ENCODE data around the gene RPGR.

The RPGR gene

DNA sequence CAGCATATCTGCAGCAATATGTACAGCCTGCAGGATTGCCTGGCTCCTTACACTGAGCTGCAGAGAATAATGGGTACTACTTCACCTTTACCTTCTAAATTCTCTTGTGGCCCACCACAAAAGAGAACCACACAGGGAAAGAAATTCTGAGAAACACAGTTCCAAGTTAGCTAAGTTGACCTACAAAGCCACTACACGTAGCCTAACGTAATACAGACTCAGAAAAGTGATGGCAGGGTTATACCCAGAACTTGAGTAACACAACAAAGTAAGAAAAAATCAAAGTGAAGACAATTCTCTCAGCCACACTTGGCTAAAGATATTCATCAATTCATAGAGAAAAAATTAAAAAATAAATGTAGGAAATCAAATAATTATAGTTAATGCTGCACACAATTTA, 80.3 kb downstream of the RPGR start:
- DNase-seq = no peak

DNA sequence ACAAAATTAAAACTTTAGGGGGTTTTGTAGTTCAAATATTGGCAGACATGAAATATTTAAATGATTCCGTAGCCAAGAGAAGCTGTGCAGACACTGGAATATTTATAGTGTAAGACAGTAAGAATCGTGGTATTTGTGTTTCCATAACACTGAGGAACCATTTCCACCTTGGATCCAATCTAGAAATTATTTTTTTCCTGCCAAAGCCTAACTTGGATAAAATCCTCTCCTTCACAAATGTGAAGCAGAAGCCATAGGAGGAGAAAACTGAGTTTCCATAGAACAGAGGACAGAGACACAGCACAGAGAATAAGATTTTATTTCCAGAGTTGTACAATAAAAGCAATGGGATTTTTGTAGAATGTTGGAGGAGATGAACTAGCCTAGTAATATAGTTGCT, 86.8 kb downstream of the RPGR start:
- DNase-seq = no peak

DNA sequence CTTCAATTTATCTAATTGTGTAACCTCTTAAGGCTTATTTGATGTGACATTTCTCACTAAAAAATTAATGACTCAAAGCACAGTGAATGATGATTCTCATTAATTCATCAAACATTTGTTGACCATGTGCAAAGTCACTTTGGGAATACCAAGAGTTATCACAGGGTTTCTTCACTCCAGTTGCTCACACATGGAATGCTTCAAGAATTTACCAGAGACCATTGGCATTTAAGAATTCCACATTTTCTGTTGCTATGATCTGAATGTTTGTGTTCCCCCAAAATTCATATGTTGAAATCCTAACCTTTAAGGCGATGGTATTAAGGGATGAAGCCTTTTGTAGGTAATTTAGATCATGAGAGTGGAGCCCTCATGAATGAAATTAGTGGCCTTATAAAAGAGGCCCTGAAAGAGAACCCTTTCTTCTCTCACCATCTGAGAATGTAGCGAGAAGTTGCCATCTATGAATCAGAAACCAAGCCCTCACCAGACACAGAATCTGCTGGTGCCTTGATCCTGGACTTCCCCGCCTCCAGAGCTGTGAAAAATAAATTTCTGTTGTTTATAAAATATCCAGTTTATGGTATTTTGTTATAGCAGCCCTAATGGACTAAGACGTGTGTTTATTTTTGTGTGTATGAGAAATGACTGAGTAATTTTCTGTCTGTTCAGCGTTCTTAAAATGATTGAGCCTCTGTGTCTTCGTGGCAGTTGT, 90.3 kb downstream of the RPGR start:
- DNase-seq = no peak

DNA sequence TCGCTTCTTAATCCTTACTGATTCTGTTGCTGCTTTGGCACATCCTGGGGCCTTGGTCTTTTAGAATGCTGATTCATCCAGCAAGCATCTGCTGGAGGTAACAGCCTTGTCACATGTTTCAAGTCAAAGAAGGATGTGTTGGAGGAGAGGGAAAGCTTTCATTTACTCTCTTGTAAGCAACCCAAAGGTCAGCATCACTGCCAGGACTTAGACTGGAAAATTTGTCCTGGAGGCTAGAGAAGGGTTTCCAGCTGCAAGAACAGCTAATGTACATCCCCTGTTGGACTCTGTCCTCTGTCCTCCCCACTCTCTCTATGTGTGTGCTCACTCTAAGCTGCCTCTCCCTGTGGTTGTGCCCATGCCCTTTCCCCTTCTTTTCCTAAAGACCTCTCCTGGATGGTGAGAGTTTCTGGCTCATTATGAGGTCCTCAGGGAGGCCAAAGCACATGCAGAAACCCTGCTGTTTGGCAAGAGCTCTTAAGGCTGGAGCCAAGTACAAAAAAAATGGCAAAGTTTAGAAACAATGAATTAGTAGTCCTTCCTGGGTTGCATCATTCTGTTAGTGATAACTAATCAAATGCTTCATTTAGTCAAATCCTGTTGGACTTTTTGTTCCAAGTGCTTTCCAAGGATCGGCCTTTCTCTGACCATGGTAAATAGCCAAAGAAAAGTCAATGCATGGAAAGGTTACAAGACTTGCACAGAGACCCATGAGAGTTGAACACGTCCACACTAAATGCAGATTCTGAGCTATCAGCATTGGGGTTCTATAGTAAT, 93.2 kb downstream of the RPGR start:
- DNase-seq = no peak

DNA sequence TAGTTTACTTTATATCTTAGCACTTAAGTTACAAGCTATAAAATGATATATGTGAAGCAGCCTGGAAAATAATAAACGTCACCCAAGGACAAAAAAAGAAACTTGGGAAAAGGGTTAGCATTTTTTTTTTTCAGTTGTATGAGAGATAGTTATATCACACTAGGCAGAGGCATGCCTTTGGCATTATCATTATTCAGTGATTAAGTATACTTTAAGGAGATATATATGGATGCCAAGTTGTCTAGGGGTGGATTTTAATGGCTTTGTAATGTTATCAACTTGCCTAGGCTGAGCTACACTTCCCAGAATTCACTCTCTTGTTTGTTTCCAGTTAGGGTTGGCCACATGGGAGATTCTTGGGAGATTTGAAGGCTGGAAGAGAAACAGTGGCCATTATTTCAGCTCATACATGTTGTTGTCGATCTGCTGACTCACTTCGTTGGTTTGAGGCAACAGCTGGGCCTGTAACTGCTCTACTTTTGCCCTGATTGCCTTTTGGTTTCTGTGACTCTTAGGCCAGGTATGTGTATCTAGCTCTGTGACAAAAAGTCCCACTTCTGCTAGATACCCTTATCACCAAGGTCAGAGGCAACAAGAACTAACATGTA, 95.1 kb downstream of the RPGR start:
- DNase-seq = no peak

DNA sequence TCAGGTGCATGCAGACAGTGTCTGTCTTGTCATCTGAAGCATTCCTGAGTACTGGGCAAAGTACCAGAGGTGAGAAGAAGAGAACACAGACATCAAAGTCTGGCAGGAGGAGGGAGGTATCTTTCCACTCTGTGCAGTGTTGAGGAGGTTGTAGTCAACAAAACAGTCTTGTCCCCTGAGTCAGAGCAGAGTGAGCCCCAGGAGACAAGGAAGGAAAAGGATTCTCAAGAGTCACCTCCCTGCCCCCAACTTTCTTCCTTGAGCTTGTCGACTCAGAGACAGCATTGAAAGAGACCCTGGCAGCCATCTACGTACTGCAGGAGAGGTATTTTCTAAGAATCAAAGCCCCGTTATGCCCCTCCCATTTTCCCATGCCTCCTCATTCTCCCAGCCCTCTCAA, 102.2 kb downstream of the RPGR start:
- DNase-seq = no peak

DNA sequence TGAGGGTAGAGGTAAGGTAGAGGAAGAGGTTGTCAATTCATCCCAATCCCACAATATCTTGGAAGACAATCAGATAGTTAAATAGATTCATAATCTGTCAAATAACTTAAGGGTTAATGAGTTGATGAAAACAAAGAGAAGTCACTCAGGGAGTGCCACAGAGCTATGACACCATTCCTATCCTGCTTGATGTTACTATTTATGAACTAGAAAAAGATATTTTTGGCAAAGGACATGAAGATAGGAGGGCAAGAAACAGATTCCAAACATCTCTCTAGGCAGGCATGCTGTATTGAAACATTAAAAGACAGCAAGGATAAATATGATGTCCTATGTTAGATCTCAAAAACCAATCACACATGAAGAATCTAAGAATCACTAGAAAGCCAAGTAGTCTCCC, 103.1 kb downstream of the RPGR start:
- DNase-seq = no peak

DNA sequence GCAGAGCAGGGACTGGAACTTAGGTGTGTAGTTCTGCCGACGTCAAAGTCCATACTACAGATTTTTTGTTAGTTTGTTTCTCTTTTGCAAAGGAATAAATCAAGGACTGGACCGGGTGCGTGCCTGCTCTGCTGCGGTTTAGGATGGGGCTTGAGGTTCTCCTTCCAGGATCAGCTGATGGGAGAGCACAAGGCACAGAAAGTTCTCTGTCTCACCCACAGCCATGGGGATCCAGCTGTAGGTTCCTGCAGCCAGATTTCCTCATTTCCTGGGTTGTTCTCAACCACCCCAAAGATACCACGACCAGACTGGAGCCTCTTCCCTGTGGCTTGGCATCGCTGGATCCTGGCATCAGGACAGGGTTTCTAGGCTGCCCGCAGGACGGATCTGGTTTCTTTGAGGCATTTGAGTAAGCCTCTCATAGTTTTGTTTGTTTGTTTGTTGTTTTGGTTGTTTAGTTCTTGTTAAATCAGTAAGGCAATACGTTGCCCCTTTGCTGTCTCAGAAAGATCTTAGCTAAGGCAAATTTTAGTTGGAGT, 105.8 kb downstream of the RPGR start:
- DNase-seq = no peak

DNA sequence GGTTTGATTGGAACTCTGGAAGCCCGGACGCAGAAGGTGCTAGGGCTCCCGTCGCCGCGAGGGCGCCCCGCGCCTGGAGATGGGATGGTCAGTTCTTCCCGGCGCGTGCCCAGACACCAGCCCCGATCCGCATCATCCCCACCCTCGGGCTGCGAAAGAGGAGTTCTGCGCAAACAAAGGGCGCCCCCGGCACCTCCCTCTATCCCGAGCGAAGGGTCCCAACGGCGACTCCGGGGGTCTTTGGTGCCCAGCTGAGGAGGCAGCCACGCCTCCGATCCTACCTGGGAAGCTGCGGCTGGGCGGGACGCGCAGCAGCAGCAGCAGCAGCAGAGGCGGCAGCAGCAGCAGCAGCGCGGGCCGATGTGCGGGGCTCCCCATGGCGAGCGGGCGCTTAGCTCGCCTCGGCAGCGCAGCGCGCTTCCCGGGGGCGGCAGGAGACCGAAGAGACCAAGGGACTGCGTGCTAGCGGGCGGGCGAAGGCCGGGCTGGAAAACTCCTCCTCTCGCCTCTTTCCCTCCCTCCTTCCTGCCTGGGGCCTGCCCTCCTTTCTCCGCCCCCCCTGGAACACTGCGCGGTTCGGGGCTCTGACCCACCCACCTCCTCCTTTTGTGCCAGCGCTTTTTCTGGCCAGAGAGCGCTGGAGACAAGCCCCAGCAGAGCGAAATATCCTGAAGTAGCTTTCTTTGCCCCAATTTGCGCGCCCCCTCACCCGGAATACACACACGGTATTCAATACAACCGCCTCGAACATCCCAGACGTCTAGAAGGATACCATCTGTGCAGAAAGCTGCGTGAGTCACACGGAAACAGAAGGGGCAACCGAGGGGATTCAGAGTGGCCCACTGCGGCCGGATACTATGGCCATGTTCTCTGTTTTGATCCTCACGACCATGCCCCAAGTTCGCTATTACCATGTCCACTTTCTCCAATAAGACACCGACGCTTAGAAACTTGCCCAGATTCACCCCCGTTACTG, 106.6 kb downstream of the RPGR start, which contains the start of gene SRPX:
Gene SRPX (minus strand): TSS at position 457 of the 976 bp plus-strand sequence. CDS start 79 bp downstream, at position 378.
- no peak for DNase-seq

DNA sequence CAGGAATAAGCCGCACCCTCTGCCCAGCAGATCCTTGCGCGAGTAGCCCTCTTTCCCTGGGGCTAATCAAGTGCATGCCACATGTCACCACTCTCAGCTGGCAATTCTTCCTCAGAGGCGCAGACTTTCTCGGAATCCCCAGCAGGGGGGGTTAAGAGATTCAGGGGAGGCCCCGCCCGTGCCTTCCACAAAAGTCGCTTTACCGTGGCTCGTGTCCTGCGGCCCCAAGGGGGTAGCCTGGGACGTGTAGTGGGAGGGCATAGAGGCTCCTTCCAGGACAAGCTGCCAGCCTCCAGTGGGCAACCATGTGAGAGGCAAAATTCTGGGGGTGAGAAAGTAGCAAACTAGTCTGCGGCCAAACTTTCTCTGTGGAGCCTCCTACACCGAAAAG, 107.3 kb downstream of the RPGR start:
- no peak for DNase-seq

Measured in GOT3 (cell line).